Panc1 (cell line): ENCODE data around the gene DUSP9. TPM values are rescaled to one million over a fixed set of nuclear protein-coding genes. Genes with fewer than 3 reads are reported as not detected.
A peak's percentile ranks its signal among the peaks of the same experiment; 100 is the strongest.

Source experiments
- ATAC-seq: fragments of 200-7000 bp; cut with Tn5 transposase; 2 replicates; pipeline ENCODE4 v1.9.1; 2020; ENCODE audit warnings: mild to moderate bottlenecking, moderate library complexity
- BruUV-seq: library from RNA; stranded (reverse); fragments of 400-500 nt; replicated peaks from 2 replicates; lab custom pipeline; 2021; lab: Mats Ljungman, UMichigan
- CTCF ChIA-PET: fragments of 300-600 bp; sonication (Branson Sonifier 250); formaldehyde crosslinking; loops from one replicate; lab custom pipeline; 2022; ENCODE audit warnings: antibody characterized with exemption; lab: Charles Lee
- POLR2A ChIA-PET: fragments of 300-600 bp; sonication (Branson Sonifier 250); formaldehyde crosslinking; loops from one replicate; lab custom pipeline; 2022; ENCODE audit warnings: antibody characterized with exemption; lab: Charles Lee
- DNase-seq: peaks from one replicate; pipeline ENCODE4 v3.0.0-alpha.2; 2010; ENCODE audit warnings: low read depth, low spot score
- H3K27ac ChIP-seq: 2 replicates; pipeline ENCODE4 v1.5.1; 2011; ENCODE audit warnings: mild to moderate bottlenecking, low read length, inconsistent platforms
- H3K27me3 ChIP-seq: fragments of 200-500 bp; sonication (Bioruptor generic); 2 replicates; pipeline ENCODE4 v1.6.0; 2014; ENCODE audit warnings: low read length, inconsistent platforms; ENCODE audit not compliant: control insufficient read depth, insufficient read depth
- H3K36me3 ChIP-seq: fragments of 200-500 bp; sonication (Bioruptor generic); 2 replicates; pipeline ENCODE4 v1.5.1; 2014; ENCODE audit warnings: inconsistent platforms, mild to moderate bottlenecking, low read length, moderate library complexity; ENCODE audit not compliant: control insufficient read depth, insufficient read depth
- H3K4me1 ChIP-seq: 2 replicates; pipeline ENCODE4 v1.5.1; 2011; ENCODE audit warnings: inconsistent platforms, mild to moderate bottlenecking, low read length, moderate library complexity; ENCODE audit not compliant: control insufficient read depth, insufficient read depth
- H3K4me3 ChIP-seq, 2 experiments: 2 replicates each; pipeline ENCODE4 v1.5.1; 2011 to 2012; ENCODE audit warnings: low read depth in 2 of 2, low read length in 2 of 2, mild to moderate bottlenecking in 2 of 2, inconsistent platforms in 1 of 2, moderate library complexity in 1 of 2
- H3K9me3 ChIP-seq: fragments of 200-500 bp; sonication (Bioruptor generic); 2 replicates; pipeline ENCODE4 v1.5.1; 2014; ENCODE audit warnings: low read depth, mild to moderate bottlenecking, inconsistent platforms, low read length, moderate library complexity; ENCODE audit not compliant: control insufficient read depth, insufficient read depth
- CTCF ChIP-seq: fragments of 450-650 bp; IDR thresholded peaks from 2 replicates; pipeline ENCODE4 v1.5.1; 2017; ENCODE audit warnings: mild to moderate bottlenecking
- POLR2AphosphoS5 ChIP-seq: IDR thresholded peaks from 2 replicates; pipeline ENCODE4 v1.6.1; 2012; ENCODE audit warnings: mild to moderate bottlenecking, low read depth, low read length, moderate library complexity
- REST ChIP-seq, 2 experiments: IDR thresholded peaks; 2 replicates each; pipeline ENCODE4 v1.6.1; 2011 to 2012; ENCODE audit warnings: low read depth in 2 of 2, control low read depth in 1 of 2, low read length in 1 of 2, mild to moderate bottlenecking in 1 of 2, moderate library complexity in 1 of 2; ENCODE audit not compliant: insufficient read depth in 1 of 2
- SIN3A ChIP-seq: IDR thresholded peaks from 2 replicates; pipeline ENCODE4 v1.6.1; 2012; ENCODE audit warnings: low read depth, mild to moderate bottlenecking, low read length, moderate library complexity, borderline replicate concordance; ENCODE audit not compliant: insufficient read depth
- TCF7L2 ChIP-seq: IDR thresholded peaks from 2 replicates; pipeline ENCODE4 v1.6.1; 2011; ENCODE audit warnings: mild to moderate bottlenecking, low read depth, low read length, inconsistent platforms
- in situ Hi-C: cut with HindIII; loops from 2 replicates; pipeline ENCODE4 v1.10.0; 2016; ENCODE audit warnings: low sequenced_read_pairs, low pct_unique_long_range_greater_than_20kb
- intact Hi-C: fragments of 100-400 bp; cut with micrococcal nuclease; formaldehyde crosslinking; loops from one replicate; pipeline ENCODE4 v1.10.0; 2022; ENCODE audit not compliant: unreplicated experiment
- total RNA-seq: library from RNA; stranded (reverse); gene quantifications from one replicate; pipeline ENCODE4 v1.2.1, GENCODE V29; 2021; ENCODE audit not compliant: unreplicated experiment

Gene DUSP9
- total RNA-seq, 1 experiment from 2014 or later = 7.1 TPM

- Histone ChIP-seq H3K36me3 (no peaks in the 10 kb centered on the region), H3K9me3 (no peaks in the 10 kb centered on the region), H3K27me3 (peaks cover 6% of the 10 kb centered on the region), H3K4me3 (no peak overlapping the region), H3K27ac (no peak overlapping the region), H3K4me1 (no peaks in the 10 kb centered on the region)
- no peak for DNase-seq
- intact Hi-C loops = loop anchor here (5.0 kb wide), 1 partner anchor 56 kb away; no protein-coding TSS in a partner anchor
- no TSS peak for BruUV-seq
- CTCF ChIA-PET = no interaction called here
- POLR2A ChIA-PET = no interaction called here
- in situ Hi-C loops = no loop called here
- TF ChIP-seq SIN3A (no peak), CTCF (no peak), REST (IDR thresholded peaks at IDR 0.05; ENCODE audit: insufficient read depth in 1 of 2, low read depth in 2 of 2, low read length in 1 of 2) (no peak)
- ATAC-seq = peak; percentile 26
Measured at GRCh38 chrX:153610836-153611213, 36.2 kb upstream of the DUSP9 start.

- H3K27ac ChIP-seq = no peak overlapping the region
- H3K4me3 ChIP-seq = no peak overlapping the region
- TF ChIP-seq POLR2AphosphoS5 (no peak), TCF7L2 (no peak)
- no peaks in the 10 kb centered on the region for H3K9me3 ChIP-seq
- ATAC-seq (no peak), DNase-seq (no peak)
- peaks cover 10% of the 10 kb centered on the region for H3K27me3 ChIP-seq
- ChIA-PET CTCF (interaction anchor here (0.7 kb wide), 1 partner anchor 150 kb away, joined by 8 read pairs; no protein-coding TSS in a partner anchor), POLR2A (no interaction called here)
- no TSS peak for BruUV-seq
- intact Hi-C loops (loop anchor here (5.0 kb wide), 1 partner anchor 56 kb away; no protein-coding TSS in a partner anchor), in situ Hi-C loops (no loop called here)
- no peaks in the 10 kb centered on the region for H3K4me1 ChIP-seq
- no peaks in the 10 kb centered on the region for H3K36me3 ChIP-seq
Measured at GRCh38 chrX:153611298-153612095, 35.5 kb upstream of the DUSP9 start.

- H3K4me1 ChIP-seq = no peaks in the 10 kb centered on the region
- in situ Hi-C loops (no loop called here), intact Hi-C loops (loop anchor here (5.0 kb wide), 1 partner anchor 55 kb away; no protein-coding TSS in a partner anchor)
- ChIA-PET POLR2A (no interaction called here), CTCF (interaction anchor here (0.7 kb wide), 1 partner anchor 151 kb away, joined by 8 read pairs; no protein-coding TSS in a partner anchor)
- peaks cover 11% of the 10 kb centered on the region for H3K27me3 ChIP-seq
- no peak overlapping the region for H3K27ac ChIP-seq
- no TSS peak for BruUV-seq
- DNase-seq = no peak
- no peaks in the 10 kb centered on the region for H3K36me3 ChIP-seq
- no peak overlapping the region for H3K4me3 ChIP-seq
- no peak for TF ChIP-seq CTCF
- no peak for TF ChIP-seq POLR2AphosphoS5
- TF ChIP-seq TCF7L2 = no peak
- TF ChIP-seq SIN3A = no peak
- TF ChIP-seq REST (IDR thresholded peaks at IDR 0.05; ENCODE audit: insufficient read depth in 1 of 2, low read depth in 2 of 2, low read length in 1 of 2) = no peak
- no peaks in the 10 kb centered on the region for H3K9me3 ChIP-seq
- no peak for ATAC-seq
Measured at GRCh38 chrX:153612413-153612812, 34.6 kb upstream of the DUSP9 start.
